ENCODE data around the gene F3.
A peak's percentile ranks its signal among the peaks of the same experiment; 100 is the strongest.
"Not testable (repeated sequence)": the region's sequence is repeated elsewhere in the genome, so short reads cannot be mapped to it uniquely, and the experiment has no call there.

F3 gene

DNA sequence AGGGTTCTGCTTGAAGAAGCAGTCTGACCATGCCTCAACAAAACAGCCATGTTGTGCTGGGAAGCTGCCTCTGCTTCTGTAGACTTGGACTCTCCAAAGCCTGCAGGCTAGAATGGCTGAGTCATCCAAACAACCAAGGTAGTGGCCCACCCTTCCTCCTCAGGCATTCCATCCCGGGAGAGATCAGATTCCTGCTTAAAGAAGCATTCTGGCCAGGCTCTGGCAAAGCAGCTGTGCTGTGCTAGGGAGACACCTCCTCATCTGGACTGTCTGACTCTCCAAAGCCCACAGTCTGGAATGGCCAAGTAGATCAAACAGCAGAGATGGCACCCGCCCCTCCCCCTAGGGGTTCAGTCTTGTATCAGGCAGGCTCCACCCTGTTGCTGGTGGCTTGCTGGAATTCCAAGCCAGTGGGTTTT is 38.3 kb upstream of the F3 start:
- H3K4ac ChIP-seq (ENCODE audit: low read depth, low read length): peak overlapping the region; percentile 83
- H3K79me2 ChIP-seq (ENCODE audit: control insufficient read depth, insufficient read depth, low read length): no peaks in the 10 kb centered on the region
- WGBS (ENCODE audit: extremely low coverage, insufficient coverage, low lambda C conversion rate): no CpG with 5 or more reads among the region's 2 CpGs
- peak overlapping the region; percentile 2 for H3K23ac ChIP-seq (ENCODE audit: low read length)
- H3K4me1 ChIP-seq (ENCODE audit: control insufficient read depth, low read depth, low read length): peaks cover 5% of the 10 kb centered on the region
- H2BK120ac ChIP-seq (ENCODE audit: low read depth, low read length): no peak overlapping the region
- no peak overlapping the region for H2BK15ac ChIP-seq (replicated peaks; ENCODE audit: low read depth)
- H2BK5ac ChIP-seq (ENCODE audit: low read length): peak overlapping the region; percentile 92
- H3K36me3 ChIP-seq (ENCODE audit: control insufficient read depth, insufficient read depth, low read length): no peaks in the 10 kb centered on the region
- DNase-seq: peak; percentile 97
- H2AK5ac ChIP-seq (ENCODE audit: low read length): peak overlapping the region; percentile 27
- H3K4me3 ChIP-seq (ENCODE audit: low read length): no peak overlapping the region
- no peaks in the 10 kb centered on the region for H3K79me1 ChIP-seq (ENCODE audit: low read length)
- peak overlapping the region; percentile 88 for H3K56ac ChIP-seq (ENCODE audit: low read length)
- H3K27me3 ChIP-seq (ENCODE audit: insufficient read depth, low read length, poor library complexity): no peaks in the 10 kb centered on the region
- peak overlapping the region; percentile 49 for H3K27ac ChIP-seq (ENCODE audit: low read depth, low read length)
- H4K5ac ChIP-seq (ENCODE audit: low read length): no peak overlapping the region
- no peak overlapping the region for H4K8ac ChIP-seq (ENCODE audit: low read depth, low read length)
- H3K4me2 ChIP-seq (ENCODE audit: low read length): no peak overlapping the region
- H3K9ac ChIP-seq (ENCODE audit: low read length): no peak overlapping the region
- peak overlapping the region; percentile 57 for H3K18ac ChIP-seq (ENCODE audit: low read length)

DNA sequence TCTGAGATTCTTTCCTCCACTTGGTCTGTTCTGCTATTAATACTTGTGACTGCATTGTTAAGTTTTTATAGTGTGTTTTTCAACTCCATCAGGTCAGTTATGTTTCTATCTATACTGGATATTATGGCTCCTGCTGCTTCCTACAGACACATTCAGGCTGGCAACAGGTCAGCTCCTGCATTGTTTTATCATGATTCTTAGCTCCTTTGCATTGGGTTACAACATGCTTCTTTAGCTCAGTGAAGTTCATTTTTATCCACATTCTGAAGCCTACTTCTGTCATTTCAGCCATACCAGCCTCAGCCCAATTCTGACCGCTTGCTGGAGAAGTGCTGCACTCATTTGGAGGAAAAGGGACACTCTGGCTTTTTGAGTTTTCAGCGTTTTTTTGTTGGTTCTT is 37.3 kb upstream of the F3 start:
- WGBS (ENCODE audit: extremely low coverage, insufficient coverage, low lambda C conversion rate): no CpG with 5 or more reads among the region's 2 CpGs
- Histone ChIP-seq H3K4ac (ENCODE audit: low read depth, low read length) (no peak overlapping the region), H3K4me2 (ENCODE audit: low read length) (no peak overlapping the region), H2BK15ac (replicated peaks; ENCODE audit: low read depth) (peak overlapping the region; percentile 42), H3K27me3 (ENCODE audit: insufficient read depth, low read length, poor library complexity) (no peaks in the 10 kb centered on the region), H3K56ac (ENCODE audit: low read length) (peak overlapping the region; percentile 35), H2BK5ac (ENCODE audit: low read length) (no peak overlapping the region), H3K79me2 (ENCODE audit: control insufficient read depth, insufficient read depth, low read length) (no peaks in the 10 kb centered on the region), H3K23ac (ENCODE audit: low read length) (no peak overlapping the region), H3K36me3 (ENCODE audit: control insufficient read depth, insufficient read depth, low read length) (no peaks in the 10 kb centered on the region), H3K4me1 (ENCODE audit: control insufficient read depth, low read depth, low read length) (peaks cover 5% of the 10 kb centered on the region), H2AK5ac (ENCODE audit: low read length) (no peak overlapping the region), H3K27ac (ENCODE audit: low read depth, low read length) (no peak overlapping the region), H4K5ac (ENCODE audit: low read length) (no peak overlapping the region), H3K4me3 (ENCODE audit: low read length) (no peak overlapping the region), H3K9ac (ENCODE audit: low read length) (no peak overlapping the region), H4K8ac (ENCODE audit: low read depth, low read length) (no peak overlapping the region), H3K79me1 (ENCODE audit: low read length) (no peaks in the 10 kb centered on the region), H2BK120ac (ENCODE audit: low read depth, low read length) (no peak overlapping the region), H3K18ac (ENCODE audit: low read length) (no peak overlapping the region)
- DNase-seq: no peak

DNA sequence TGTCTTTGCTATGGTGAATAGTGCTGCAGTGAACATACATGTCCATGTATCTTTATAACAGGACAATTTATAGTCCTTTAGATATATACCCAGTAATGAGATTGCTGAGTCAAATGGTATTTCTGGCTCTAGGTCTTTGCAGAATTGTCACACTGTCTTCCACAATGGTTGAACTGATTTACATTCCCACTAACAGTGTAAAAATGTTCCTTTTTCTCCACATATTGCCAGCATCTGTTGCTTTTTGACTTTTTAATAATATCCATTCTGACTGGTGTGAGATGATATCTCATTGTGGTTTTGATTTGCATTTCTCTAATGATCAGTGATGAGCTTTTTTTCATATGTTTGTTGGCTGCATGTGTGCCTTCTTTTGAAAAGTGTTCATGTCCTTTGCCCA is 32.4 kb upstream of the F3 start:
- H3K4me1 ChIP-seq (ENCODE audit: control insufficient read depth, low read depth, low read length); H3K36me3 ChIP-seq (ENCODE audit: control insufficient read depth, insufficient read depth, low read length): not testable (repeated sequence)

DNA sequence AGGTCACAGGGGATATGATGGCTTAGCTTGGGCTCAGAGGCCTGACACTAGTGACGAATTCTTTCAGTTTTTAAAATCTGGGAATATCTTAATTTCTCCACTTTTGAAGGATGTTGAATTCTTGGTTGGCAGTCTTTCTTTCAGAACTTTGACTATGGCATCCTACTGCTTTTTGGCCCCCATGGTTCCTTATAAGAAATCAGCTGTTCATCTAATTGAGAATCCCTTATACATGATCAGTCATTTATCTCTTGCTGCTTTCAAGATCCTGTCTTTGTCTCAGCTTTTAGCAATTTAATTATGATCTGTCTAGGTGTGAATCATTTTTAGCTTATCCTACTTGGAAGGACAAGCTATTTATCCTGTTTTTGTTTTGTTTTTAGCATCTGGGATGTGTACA is 31.2 kb upstream of the F3 start:
- H3K9ac ChIP-seq (ENCODE audit: low read length): no peak overlapping the region
- no peak overlapping the region for H3K18ac ChIP-seq (ENCODE audit: low read length)
- H3K56ac ChIP-seq (ENCODE audit: low read length): no peak overlapping the region
- no peaks in the 10 kb centered on the region for H3K79me1 ChIP-seq (ENCODE audit: low read length)
- H2BK15ac ChIP-seq (replicated peaks; ENCODE audit: low read depth): no peak overlapping the region
- DNase-seq: no peak
- H4K8ac ChIP-seq (ENCODE audit: low read depth, low read length): no peak overlapping the region
- no peak overlapping the region for H4K5ac ChIP-seq (ENCODE audit: low read length)
- H3K4ac ChIP-seq (ENCODE audit: low read depth, low read length): no peak overlapping the region
- no peak overlapping the region for H3K4me3 ChIP-seq (ENCODE audit: low read length)
- H2BK120ac ChIP-seq (ENCODE audit: low read depth, low read length): no peak overlapping the region
- H3K36me3 ChIP-seq (ENCODE audit: control insufficient read depth, insufficient read depth, low read length): no peaks in the 10 kb centered on the region
- H2AK5ac ChIP-seq (ENCODE audit: low read length): no peak overlapping the region
- H3K23ac ChIP-seq (ENCODE audit: low read length): no peak overlapping the region
- H3K27ac ChIP-seq (ENCODE audit: low read depth, low read length): no peak overlapping the region
- H2BK5ac ChIP-seq (ENCODE audit: low read length): no peak overlapping the region
- H3K4me1 ChIP-seq (ENCODE audit: control insufficient read depth, low read depth, low read length): no peaks in the 10 kb centered on the region
- no peaks in the 10 kb centered on the region for H3K27me3 ChIP-seq (ENCODE audit: insufficient read depth, low read length, poor library complexity)
- no peaks in the 10 kb centered on the region for H3K79me2 ChIP-seq (ENCODE audit: control insufficient read depth, insufficient read depth, low read length)
- H3K4me2 ChIP-seq (ENCODE audit: low read length): no peak overlapping the region
- no CpG with 5 or more reads among the region's 1 CpG for WGBS (ENCODE audit: extremely low coverage, insufficient coverage, low lambda C conversion rate)

More for the DNA sequence above, 32.4 kb upstream of the F3 start:
- not testable (repeated sequence) for H3K56ac ChIP-seq (ENCODE audit: low read length); H2BK5ac ChIP-seq (ENCODE audit: low read length); H2BK120ac ChIP-seq (ENCODE audit: low read depth, low read length); H3K79me2 ChIP-seq (ENCODE audit: control insufficient read depth, insufficient read depth, low read length); H3K9ac ChIP-seq (ENCODE audit: low read length); H3K27me3 ChIP-seq (ENCODE audit: insufficient read depth, low read length, poor library complexity); H3K23ac ChIP-seq (ENCODE audit: low read length); H3K79me1 ChIP-seq (ENCODE audit: low read length); H2AK5ac ChIP-seq (ENCODE audit: low read length); H3K18ac ChIP-seq (ENCODE audit: low read length); H3K27ac ChIP-seq (ENCODE audit: low read depth, low read length); H4K5ac ChIP-seq (ENCODE audit: low read length); H4K8ac ChIP-seq (ENCODE audit: low read depth, low read length); H3K4ac ChIP-seq (ENCODE audit: low read depth, low read length); H2BK15ac ChIP-seq (replicated peaks; ENCODE audit: low read depth); DNase-seq; H3K4me2 ChIP-seq (ENCODE audit: low read length); H3K4me3 ChIP-seq (ENCODE audit: low read length)

DNA sequence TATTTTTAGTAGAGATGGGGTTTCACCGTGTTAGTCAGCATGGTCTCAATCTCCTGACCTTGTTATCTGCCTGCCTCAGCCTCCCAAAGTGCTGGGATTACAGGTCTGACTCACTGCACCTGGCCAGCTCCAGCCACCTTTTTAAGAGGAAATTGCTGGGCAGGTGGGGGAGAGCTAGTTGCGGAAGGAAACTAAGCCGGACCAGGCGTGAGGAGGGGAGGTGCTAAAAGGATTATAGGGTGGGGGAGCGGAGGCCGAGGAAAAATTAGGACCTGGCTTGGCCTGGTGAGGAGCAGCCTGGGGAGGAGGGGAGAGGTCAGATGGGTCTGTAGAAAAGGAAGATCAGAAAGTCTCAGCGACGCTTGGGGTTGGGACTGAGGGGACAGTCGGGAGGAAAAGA is 29.4 kb upstream of the F3 start:
- not testable (repeated sequence) for H2BK15ac ChIP-seq (replicated peaks; ENCODE audit: low read depth); H2AK5ac ChIP-seq (ENCODE audit: low read length); H3K23ac ChIP-seq (ENCODE audit: low read length); H3K9ac ChIP-seq (ENCODE audit: low read length); H3K4me3 ChIP-seq (ENCODE audit: low read length); H4K8ac ChIP-seq (ENCODE audit: low read depth, low read length); H4K5ac ChIP-seq (ENCODE audit: low read length); H3K56ac ChIP-seq (ENCODE audit: low read length); H3K79me1 ChIP-seq (ENCODE audit: low read length); H2BK120ac ChIP-seq (ENCODE audit: low read depth, low read length); H2BK5ac ChIP-seq (ENCODE audit: low read length); H3K36me3 ChIP-seq (ENCODE audit: control insufficient read depth, insufficient read depth, low read length); H3K27me3 ChIP-seq (ENCODE audit: insufficient read depth, low read length, poor library complexity); H3K4ac ChIP-seq (ENCODE audit: low read depth, low read length); H3K79me2 ChIP-seq (ENCODE audit: control insufficient read depth, insufficient read depth, low read length); H3K18ac ChIP-seq (ENCODE audit: low read length); H3K4me1 ChIP-seq (ENCODE audit: control insufficient read depth, low read depth, low read length); H3K27ac ChIP-seq (ENCODE audit: low read depth, low read length); H3K4me2 ChIP-seq (ENCODE audit: low read length)
- peak; percentile 59 for DNase-seq
- no CpG with 5 or more reads among the region's 9 CpGs for whole genome bisulfite sequencing (ENCODE audit: extremely low coverage, insufficient coverage, low lambda C conversion rate)

DNA sequence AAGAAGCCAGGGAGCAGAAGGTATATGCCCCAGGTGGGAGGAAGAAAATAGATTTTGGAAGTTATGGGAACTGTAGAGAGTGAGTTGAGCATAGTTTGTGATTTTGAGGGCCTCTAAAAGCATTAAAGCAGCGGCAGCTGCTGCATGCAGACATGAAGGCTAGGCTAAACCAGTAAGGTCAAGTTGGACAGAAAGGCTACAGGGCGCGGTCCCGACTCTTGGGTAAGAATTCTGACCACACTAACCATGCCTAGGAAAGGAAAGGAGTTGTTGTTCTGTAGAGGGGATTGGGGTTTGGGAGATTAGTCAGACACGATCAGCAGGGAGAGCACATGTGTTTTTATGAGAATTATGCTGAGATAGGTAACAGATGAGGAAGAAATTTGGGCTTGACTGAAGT is 27.2 kb upstream of the F3 start:
- not testable (repeated sequence) for H3K18ac ChIP-seq (ENCODE audit: low read length); H3K9ac ChIP-seq (ENCODE audit: low read length); H3K79me2 ChIP-seq (ENCODE audit: control insufficient read depth, insufficient read depth, low read length); H3K27me3 ChIP-seq (ENCODE audit: insufficient read depth, low read length, poor library complexity); H4K5ac ChIP-seq (ENCODE audit: low read length); H3K79me1 ChIP-seq (ENCODE audit: low read length); H3K4me2 ChIP-seq (ENCODE audit: low read length); H2BK15ac ChIP-seq (replicated peaks; ENCODE audit: low read depth); H2BK120ac ChIP-seq (ENCODE audit: low read depth, low read length); H3K36me3 ChIP-seq (ENCODE audit: control insufficient read depth, insufficient read depth, low read length); H3K4me3 ChIP-seq (ENCODE audit: low read length); H3K23ac ChIP-seq (ENCODE audit: low read length); DNase-seq; H4K8ac ChIP-seq (ENCODE audit: low read depth, low read length); H3K4me1 ChIP-seq (ENCODE audit: control insufficient read depth, low read depth, low read length); H3K4ac ChIP-seq (ENCODE audit: low read depth, low read length)
- WGBS (ENCODE audit: extremely low coverage, insufficient coverage, low lambda C conversion rate): no CpG with 5 or more reads among the region's 5 CpGs
- Histone ChIP-seq H2BK5ac (ENCODE audit: low read length) (peak overlapping the region; percentile 55), H3K27ac (ENCODE audit: low read depth, low read length) (peak overlapping the region; percentile 70), H3K56ac (ENCODE audit: low read length) (peak overlapping the region; percentile 60), H2AK5ac (ENCODE audit: low read length) (peak overlapping the region; percentile 18)

Measured in mesendoderm (in vitro differentiated cells).